ENCODE results near the gene ZSWIM4.

DNA sequence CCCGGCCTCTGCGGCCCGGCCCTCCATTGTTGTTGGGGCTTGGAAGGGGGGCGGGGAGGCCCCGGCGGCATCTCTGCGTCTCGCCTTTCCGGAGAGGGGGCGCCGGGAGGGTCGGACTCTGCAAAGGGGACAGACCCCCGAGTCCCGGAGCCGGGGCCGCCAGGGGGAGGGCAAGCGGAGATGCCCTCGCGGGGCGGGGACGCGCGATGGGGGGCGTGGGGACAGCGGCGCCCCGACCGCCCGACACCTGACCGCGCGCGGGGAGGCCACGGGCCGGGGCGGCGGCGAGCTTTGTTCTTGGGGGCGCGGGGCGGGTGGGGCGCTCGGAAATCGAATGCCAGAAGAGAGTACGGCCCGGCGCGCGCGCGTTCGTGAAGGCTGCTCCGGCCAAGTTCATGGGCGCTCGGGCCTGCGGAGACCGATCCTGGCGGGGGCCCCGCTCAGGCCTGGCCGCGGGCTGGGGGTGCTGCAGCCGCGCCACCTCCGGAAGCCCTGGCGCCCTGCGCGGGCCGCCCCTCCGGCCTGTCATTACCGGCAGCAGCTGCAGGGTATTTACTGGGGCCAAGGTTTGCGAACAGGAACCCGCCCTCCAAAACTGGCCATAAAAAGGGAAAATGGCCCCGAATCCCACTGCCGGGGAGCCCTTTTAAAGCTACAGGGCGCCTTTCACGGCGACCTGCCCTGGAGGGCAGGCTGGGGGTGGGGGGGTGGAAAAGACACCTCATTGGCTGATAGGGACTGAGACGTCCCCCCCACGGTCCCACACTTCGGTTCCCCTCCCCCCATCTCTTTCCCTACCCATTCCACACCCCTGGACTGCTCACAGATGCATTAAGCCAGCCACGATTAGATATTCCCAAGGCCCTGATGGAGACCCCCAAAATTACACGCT is 70.6 kb downstream of the ZSWIM4 start:
- TF ChIP-seq, protein P1, sequence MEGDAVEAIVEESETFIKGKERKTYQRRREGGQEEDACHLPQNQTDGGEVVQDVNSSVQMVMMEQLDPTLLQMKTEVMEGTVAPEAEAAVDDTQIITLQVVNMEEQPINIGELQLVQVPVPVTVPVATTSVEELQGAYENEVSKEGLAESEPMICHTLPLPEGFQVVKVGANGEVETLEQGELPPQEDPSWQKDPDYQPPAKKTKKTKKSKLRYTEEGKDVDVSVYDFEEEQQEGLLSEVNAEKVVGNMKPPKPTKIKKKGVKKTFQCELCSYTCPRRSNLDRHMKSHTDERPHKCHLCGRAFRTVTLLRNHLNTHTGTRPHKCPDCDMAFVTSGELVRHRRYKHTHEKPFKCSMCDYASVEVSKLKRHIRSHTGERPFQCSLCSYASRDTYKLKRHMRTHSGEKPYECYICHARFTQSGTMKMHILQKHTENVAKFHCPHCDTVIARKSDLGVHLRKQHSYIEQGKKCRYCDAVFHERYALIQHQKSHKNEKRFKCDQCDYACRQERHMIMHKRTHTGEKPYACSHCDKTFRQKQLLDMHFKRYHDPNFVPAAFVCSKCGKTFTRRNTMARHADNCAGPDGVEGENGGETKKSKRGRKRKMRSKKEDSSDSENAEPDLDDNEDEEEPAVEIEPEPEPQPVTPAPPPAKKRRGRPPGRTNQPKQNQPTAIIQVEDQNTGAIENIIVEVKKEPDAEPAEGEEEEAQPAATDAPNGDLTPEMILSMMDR (IDR thresholded peaks at IDR 0.05) = no peak
- no peak for TF ChIP-seq ZFX (IDR thresholded peaks at IDR 0.05; ENCODE audit: borderline replicate concordance)
